ENCODE measurements around the gene ZFYVE21.

ZFYVE21 gene

GRCh38 chr14:103713304-103714062 is 2.1 kb upstream of the ZFYVE21 start:
- DNase-seq: no peak
- H3K4me1 Mint-ChIP-seq: peaks cover 55% of the 10 kb centered on the region
- peak overlapping the region; percentile 98 for H3K27ac Mint-ChIP-seq
- H3K27me3 Mint-ChIP-seq (ENCODE audit: low read depth, poor library complexity): no peaks in the 10 kb centered on the region
- H3K4me3 Mint-ChIP-seq: peak overlapping the region; percentile 87
- H3K36me3 Mint-ChIP-seq (ENCODE audit: low read depth): peaks cover 25% of the 10 kb centered on the region
- no peak for TF ChIP-seq CTCF (IDR thresholded peaks at IDR 0.05)
- H3K9me3 Mint-ChIP-seq: no peaks in the 10 kb centered on the region

- no peak for TF ChIP-seq CTCF (IDR thresholded peaks at IDR 0.05)
- H3K9me3 Mint-ChIP-seq: no peaks in the 10 kb centered on the region
- H3K36me3 Mint-ChIP-seq (ENCODE audit: low read depth): peaks cover 25% of the 10 kb centered on the region
- peak overlapping the region; percentile 87 for H3K4me3 Mint-ChIP-seq
- DNase-seq: no peak
- H3K4me1 Mint-ChIP-seq: peaks cover 62% of the 10 kb centered on the region
- peak overlapping the region; percentile 98 for H3K27ac Mint-ChIP-seq
- no peaks in the 10 kb centered on the region for H3K27me3 Mint-ChIP-seq (ENCODE audit: low read depth, poor library complexity)
These were observed 1.4 kb upstream of the ZFYVE21 start for GRCh38 chr14:103714063-103714724.

GRCh38 chr14:103716091-103716801 is 636 bp downstream of the ZFYVE21 start:
- H3K36me3 Mint-ChIP-seq (ENCODE audit: low read depth): peaks cover 13% of the 10 kb centered on the region
- no peak for TF ChIP-seq CTCF (IDR thresholded peaks at IDR 0.05)
- H3K27ac Mint-ChIP-seq: no peak overlapping the region
- peak overlapping the region; percentile 83 for H3K4me3 Mint-ChIP-seq
- no peaks in the 10 kb centered on the region for H3K27me3 Mint-ChIP-seq (ENCODE audit: low read depth, poor library complexity)
- no peak for DNase-seq
- H3K4me1 Mint-ChIP-seq: peaks cover 70% of the 10 kb centered on the region
- no peaks in the 10 kb centered on the region for H3K9me3 Mint-ChIP-seq

GRCh38 chr14:103716899-103717411 is 1.3 kb downstream of the ZFYVE21 start:
- H3K27me3 Mint-ChIP-seq (ENCODE audit: low read depth, poor library complexity): no peaks in the 10 kb centered on the region
- peaks cover 13% of the 10 kb centered on the region for H3K36me3 Mint-ChIP-seq (ENCODE audit: low read depth)
- peak overlapping the region; percentile 83 for H3K4me3 Mint-ChIP-seq
- no peak for TF ChIP-seq CTCF (IDR thresholded peaks at IDR 0.05)
- H3K4me1 Mint-ChIP-seq: peaks cover 70% of the 10 kb centered on the region
- no peaks in the 10 kb centered on the region for H3K9me3 Mint-ChIP-seq
- H3K27ac Mint-ChIP-seq: peak overlapping the region; percentile 64
- DNase-seq: no peak

GRCh38 chr14:103718572-103718971 is 3.0 kb downstream of the ZFYVE21 start:
- no peak for TF ChIP-seq CTCF (IDR thresholded peaks at IDR 0.05)
- H3K27me3 Mint-ChIP-seq (ENCODE audit: low read depth, poor library complexity): no peaks in the 10 kb centered on the region
- peaks cover 13% of the 10 kb centered on the region for H3K36me3 Mint-ChIP-seq (ENCODE audit: low read depth)
- H3K4me1 Mint-ChIP-seq: peaks cover 63% of the 10 kb centered on the region
- peak; percentile 33 for DNase-seq
- H3K27ac Mint-ChIP-seq: peak overlapping the region; percentile 43
- peak overlapping the region; percentile 83 for H3K4me3 Mint-ChIP-seq
- H3K9me3 Mint-ChIP-seq: no peaks in the 10 kb centered on the region
